SK-N-SH treated with all-trans-retinoic acid at 6 μM for 48 hours (cell line): ENCODE data around the gene TADA3.

Experiments used
- ARNTL ChIP-seq: fragments of 450-650 bp; formaldehyde crosslinking; IDR thresholded peaks from 2 replicates; pipeline ENCODE4 v1.5.0; 2020; ENCODE audit warnings: low read depth, mild to moderate bottlenecking, moderate library complexity, borderline replicate concordance
- OSR1 ChIP-seq: fragments of 250-450 bp; sonication (Bioruptor Pico); IDR thresholded peaks from 2 replicates; pipeline ENCODE4 v1.8.0; 2022; ENCODE audit warnings: moderate library complexity, mild to moderate bottlenecking, inconsistent platforms
- SNAI2 ChIP-seq: fragments of 250-450 bp; sonication (Bioruptor Pico); IDR thresholded peaks from 2 replicates; pipeline ENCODE4 v1.5.0; 2020; ENCODE audit warnings: mild to moderate bottlenecking, moderate library complexity
- ZFP3 ChIP-seq: fragments of 250-450 bp; sonication (Bioruptor Pico); IDR thresholded peaks from 2 replicates; pipeline ENCODE4 v1.5.0; 2020; ENCODE audit warnings: mild to moderate bottlenecking, moderate library complexity
- ZNF70 ChIP-seq: fragments of 450-650 bp; formaldehyde crosslinking; IDR thresholded peaks from 2 replicates; pipeline ENCODE4 v1.5.0; 2020; ENCODE audit warnings: mild to moderate bottlenecking, moderate library complexity

- TF ChIP-seq OSR1 (no peak), ZFP3 (CRISPR knock-in tag) (no peak), ARNTL (no peak), ZNF70 (CRISPR knock-in tag) (no peak), SNAI2 (no peak)
Measured at GRCh38 chr3:9803494-9803893, 11.2 kb upstream of the TADA3 start.
